Osteoblast (primary cell): ENCODE results near the gene DCUN1D3. TPM values are rescaled to one million over a fixed set of nuclear protein-coding genes. Genes with fewer than 3 reads are reported as not detected.

Source experiments
- DNase-seq: peaks from one replicate; pipeline ENCODE4 v3.0.0; 2011; ENCODE audit warnings: low spot score, mixed read lengths; ENCODE audit not compliant: insufficient read length; ENCODE audit errors: missing footprints
- H2AFZ ChIP-seq: 2 replicates; pipeline ENCODE4 v1.6.0; 2011; ENCODE audit warnings: mild to moderate bottlenecking, low read length
- H3K27ac ChIP-seq: 2 replicates; pipeline ENCODE4 v1.5.1; 2011; ENCODE audit warnings: mild to moderate bottlenecking, low read depth, low read length, moderate library complexity
- H3K27me3 ChIP-seq: 2 replicates; pipeline ENCODE4 v1.6.0; 2012; ENCODE audit warnings: mild to moderate bottlenecking, control low read depth, inconsistent platforms, low read length, moderate library complexity; ENCODE audit not compliant: insufficient read depth
- H3K36me3 ChIP-seq: 2 replicates; pipeline ENCODE4 v1.5.1; 2011; ENCODE audit warnings: mild to moderate bottlenecking, low read length, control low read depth, moderate library complexity; ENCODE audit not compliant: insufficient read depth
- H3K4me1 ChIP-seq: 2 replicates; pipeline ENCODE4 v1.5.1; 2011; ENCODE audit warnings: mild to moderate bottlenecking, low read length, control low read depth, moderate library complexity; ENCODE audit not compliant: insufficient read depth
- H3K4me2 ChIP-seq: 2 replicates; pipeline ENCODE4 v1.6.0; 2011; ENCODE audit warnings: mild to moderate bottlenecking, low read length; ENCODE audit not compliant: insufficient read depth
- H3K4me3 ChIP-seq: fragments of 200-600 bp; sonication (generic); 3 replicates; pipeline ENCODE4 v1.5.1; 2012; ENCODE audit warnings: mild to moderate bottlenecking, low read length, inconsistent platforms; ENCODE audit not compliant: insufficient read depth
- H3K79me2 ChIP-seq: 2 replicates; pipeline ENCODE4 v1.6.0; 2012; ENCODE audit warnings: mild to moderate bottlenecking, low read length, control low read depth, inconsistent platforms; ENCODE audit not compliant: insufficient read depth
- H3K9me3 ChIP-seq: 2 replicates; pipeline ENCODE4 v1.5.1; 2011; ENCODE audit warnings: low read depth, low read length, control low read depth
- H4K20me1 ChIP-seq: 2 replicates; pipeline ENCODE4 v1.6.0; 2012; ENCODE audit warnings: mild to moderate bottlenecking, low read length, control low read depth; ENCODE audit not compliant: insufficient read depth
- total RNA-seq: library from RNA; depleted of rRNA; stranded (reverse); fragments of >200 nt; gene quantifications from 2 replicates; pipeline ENCODE4 v1.2.3, GENCODE V29; 2012
- TF ChIP-seq, protein P1 (sequence below): IDR thresholded peaks from 2 replicates; pipeline ENCODE4 v1.5.1; 2011; ENCODE audit warnings: mild to moderate bottlenecking, low read depth, low read length, moderate library complexity; ENCODE audit errors: extremely low read depth

The DCUN1D3 gene
- total RNA-seq, 1 donor: 33.7 TPM

DNA sequence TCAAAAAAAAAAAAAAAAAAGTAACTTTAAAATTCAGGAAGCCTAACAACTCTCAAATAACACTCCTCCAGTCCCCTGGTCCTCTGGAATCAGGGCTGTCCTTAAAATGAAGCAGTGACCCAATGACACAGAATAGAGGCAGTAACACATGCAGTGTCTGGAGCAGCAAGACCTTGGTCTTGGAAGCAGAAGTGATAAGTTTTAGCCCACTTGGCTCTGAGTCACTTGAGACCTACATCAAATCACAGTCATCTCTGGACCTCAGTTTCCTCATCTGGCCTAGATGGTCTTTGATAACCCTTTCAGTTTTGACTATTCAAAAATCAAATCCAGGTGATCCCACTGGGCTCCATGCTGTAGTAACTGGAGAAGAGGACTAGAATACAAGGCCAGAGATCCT lies 39.5 kb upstream of the DCUN1D3 start:
- H3K27ac ChIP-seq: no peak overlapping the region
- TF ChIP-seq, protein P1, sequence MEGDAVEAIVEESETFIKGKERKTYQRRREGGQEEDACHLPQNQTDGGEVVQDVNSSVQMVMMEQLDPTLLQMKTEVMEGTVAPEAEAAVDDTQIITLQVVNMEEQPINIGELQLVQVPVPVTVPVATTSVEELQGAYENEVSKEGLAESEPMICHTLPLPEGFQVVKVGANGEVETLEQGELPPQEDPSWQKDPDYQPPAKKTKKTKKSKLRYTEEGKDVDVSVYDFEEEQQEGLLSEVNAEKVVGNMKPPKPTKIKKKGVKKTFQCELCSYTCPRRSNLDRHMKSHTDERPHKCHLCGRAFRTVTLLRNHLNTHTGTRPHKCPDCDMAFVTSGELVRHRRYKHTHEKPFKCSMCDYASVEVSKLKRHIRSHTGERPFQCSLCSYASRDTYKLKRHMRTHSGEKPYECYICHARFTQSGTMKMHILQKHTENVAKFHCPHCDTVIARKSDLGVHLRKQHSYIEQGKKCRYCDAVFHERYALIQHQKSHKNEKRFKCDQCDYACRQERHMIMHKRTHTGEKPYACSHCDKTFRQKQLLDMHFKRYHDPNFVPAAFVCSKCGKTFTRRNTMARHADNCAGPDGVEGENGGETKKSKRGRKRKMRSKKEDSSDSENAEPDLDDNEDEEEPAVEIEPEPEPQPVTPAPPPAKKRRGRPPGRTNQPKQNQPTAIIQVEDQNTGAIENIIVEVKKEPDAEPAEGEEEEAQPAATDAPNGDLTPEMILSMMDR: no peak
- peaks cover 7% of the 10 kb centered on the region for H3K4me1 ChIP-seq
- no peaks in the 10 kb centered on the region for H3K9me3 ChIP-seq
- H3K4me2 ChIP-seq: no peak overlapping the region
- H4K20me1 ChIP-seq: no peaks in the 10 kb centered on the region
- no peaks in the 10 kb centered on the region for H3K79me2 ChIP-seq
- H3K27me3 ChIP-seq: no peaks in the 10 kb centered on the region
- H3K36me3 ChIP-seq: no peaks in the 10 kb centered on the region
- no peak overlapping the region for H2AFZ ChIP-seq
- no peak overlapping the region for H3K4me3 ChIP-seq
- no peak for DNase-seq

DNA sequence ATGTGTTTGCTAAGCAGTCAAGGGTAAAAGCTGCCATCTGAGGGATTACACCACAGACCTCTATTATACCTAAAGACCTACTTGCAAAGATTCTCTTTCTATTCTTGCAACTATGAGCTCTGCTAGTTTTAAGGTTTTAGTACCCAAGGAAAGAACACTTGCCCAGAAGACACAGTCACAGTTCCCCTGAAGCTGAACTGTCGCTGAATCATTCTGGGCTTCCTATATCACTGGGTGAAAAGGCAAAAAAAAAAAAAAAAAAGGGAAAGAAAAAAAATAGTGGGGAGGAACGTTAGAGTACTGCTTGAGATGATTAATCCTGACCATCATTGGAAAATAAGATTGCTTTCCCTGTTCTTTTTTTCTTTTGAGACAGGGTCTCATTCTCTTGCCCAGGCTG lies 38.3 kb upstream of the DCUN1D3 start:
- Histone ChIP-seq H3K27ac (peak overlapping the region; percentile 33), H3K27me3 (no peaks in the 10 kb centered on the region)
- DNase-seq: peak; percentile 86

DNA sequence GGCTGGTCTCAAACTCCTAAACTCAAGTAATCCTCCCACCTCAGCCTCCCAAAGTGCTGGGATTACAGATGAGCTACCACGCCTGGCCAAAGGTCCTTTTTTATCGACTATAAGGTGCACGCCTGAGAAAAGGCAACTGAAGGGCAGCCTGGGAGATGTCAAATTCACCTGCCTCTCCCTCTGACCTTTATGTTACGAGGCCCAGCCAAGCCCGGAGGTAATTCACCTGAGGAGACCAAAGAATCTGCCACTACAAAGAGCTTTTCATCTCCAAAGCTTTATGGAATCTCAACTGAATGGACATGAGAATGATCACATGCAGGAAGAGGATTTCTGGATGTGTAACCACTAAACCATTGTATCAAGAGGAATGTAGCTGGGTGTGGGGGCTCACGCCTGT lies 37.6 kb upstream of the DCUN1D3 start:
- Histone ChIP-seq H2AFZ (no peak overlapping the region), H3K9me3 (no peaks in the 10 kb centered on the region), H3K27me3 (no peaks in the 10 kb centered on the region), H3K4me1 (peaks cover 7% of the 10 kb centered on the region), H4K20me1 (no peaks in the 10 kb centered on the region), H3K4me2 (no peak overlapping the region), H3K4me3 (no peak overlapping the region), H3K36me3 (no peaks in the 10 kb centered on the region), H3K79me2 (no peaks in the 10 kb centered on the region), H3K27ac (no peak overlapping the region)
- TF ChIP-seq, protein P1: no peak
- DNase-seq: no peak

More for the DNA sequence above, 38.3 kb upstream of the DCUN1D3 start:
- TF ChIP-seq, protein P1: no peak
- H3K4me2 ChIP-seq: peak overlapping the region; percentile 28
- H3K9me3 ChIP-seq: no peaks in the 10 kb centered on the region
- peaks cover 7% of the 10 kb centered on the region for H3K4me1 ChIP-seq
- no peaks in the 10 kb centered on the region for H3K36me3 ChIP-seq
- H3K79me2 ChIP-seq: no peaks in the 10 kb centered on the region
- no peak overlapping the region for H3K4me3 ChIP-seq
- no peaks in the 10 kb centered on the region for H4K20me1 ChIP-seq
- H2AFZ ChIP-seq: peak overlapping the region; percentile 67

DNA sequence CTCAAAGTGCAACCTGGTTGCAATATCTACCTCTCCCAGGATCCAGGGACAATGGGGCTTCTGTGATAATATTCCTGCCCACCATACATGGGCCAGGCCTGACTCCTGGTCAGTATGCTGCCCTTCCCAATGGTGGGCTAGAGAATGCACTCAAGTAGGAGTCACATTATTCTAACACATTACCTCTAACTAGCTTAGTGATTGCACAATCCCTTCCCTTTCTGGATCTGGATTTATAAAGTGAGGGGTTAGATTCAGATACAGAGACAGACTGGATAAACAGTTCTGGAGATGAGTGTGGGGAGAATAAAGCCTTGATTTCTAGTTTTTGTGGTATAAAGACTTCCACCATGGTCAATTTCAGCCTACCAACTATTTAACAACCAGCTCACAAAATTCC lies 33.4 kb upstream of the DCUN1D3 start:
- Histone ChIP-seq H3K4me3 (no peak overlapping the region), H3K36me3 (no peaks in the 10 kb centered on the region), H3K79me2 (no peaks in the 10 kb centered on the region), H4K20me1 (no peaks in the 10 kb centered on the region), H2AFZ (no peak overlapping the region), H3K27me3 (no peaks in the 10 kb centered on the region), H3K9me3 (no peaks in the 10 kb centered on the region), H3K4me2 (no peak overlapping the region), H3K27ac (no peak overlapping the region), H3K4me1 (peaks cover 4% of the 10 kb centered on the region)
- TF ChIP-seq, protein P1: no peak
- no peak for DNase-seq
